GM21723 (cell line): Measurements from ENCODE around the gene TIMM21.

Source experiments
- ATAC-seq: cut with Tn5 transposase; IDR thresholded peaks from one replicate; pipeline ENCODE4 v1.9.1; 2021; ENCODE audit warnings: mild to moderate bottlenecking, moderate library complexity; ENCODE audit not compliant: unreplicated experiment

Gene TIMM21

GRCh38 chr18:74186661-74187060 lies 38.3 kb downstream of the TIMM21 start:
- ATAC-seq: no peak

- ATAC-seq: no peak
Measured at GRCh38 chr18:74190086-74190485, 41.8 kb downstream of the TIMM21 start.

GRCh38 chr18:74191577-74191976 lies 43.3 kb downstream of the TIMM21 start:
- no peak for ATAC-seq

DNA sequence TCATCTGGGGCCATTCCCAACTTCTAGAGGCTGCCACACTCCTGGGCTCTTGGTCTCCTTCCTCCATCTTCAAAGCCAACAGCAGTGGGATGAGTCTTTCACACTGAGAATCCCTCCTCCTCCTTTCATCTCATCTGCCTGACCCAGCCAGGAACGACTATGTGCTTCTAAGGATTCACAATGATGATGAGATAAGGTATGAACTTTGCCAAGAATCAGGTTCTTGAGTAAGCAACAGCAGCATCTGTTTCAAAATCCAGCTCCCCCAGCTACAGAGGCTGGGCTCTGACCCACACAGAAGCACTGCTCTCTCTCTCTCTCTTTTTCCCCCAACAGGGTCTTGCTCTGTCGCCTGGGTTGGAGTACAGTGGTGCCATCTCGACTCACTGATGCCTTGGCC lies 46.4 kb downstream of the TIMM21 start:
- no peak for ATAC-seq

DNA sequence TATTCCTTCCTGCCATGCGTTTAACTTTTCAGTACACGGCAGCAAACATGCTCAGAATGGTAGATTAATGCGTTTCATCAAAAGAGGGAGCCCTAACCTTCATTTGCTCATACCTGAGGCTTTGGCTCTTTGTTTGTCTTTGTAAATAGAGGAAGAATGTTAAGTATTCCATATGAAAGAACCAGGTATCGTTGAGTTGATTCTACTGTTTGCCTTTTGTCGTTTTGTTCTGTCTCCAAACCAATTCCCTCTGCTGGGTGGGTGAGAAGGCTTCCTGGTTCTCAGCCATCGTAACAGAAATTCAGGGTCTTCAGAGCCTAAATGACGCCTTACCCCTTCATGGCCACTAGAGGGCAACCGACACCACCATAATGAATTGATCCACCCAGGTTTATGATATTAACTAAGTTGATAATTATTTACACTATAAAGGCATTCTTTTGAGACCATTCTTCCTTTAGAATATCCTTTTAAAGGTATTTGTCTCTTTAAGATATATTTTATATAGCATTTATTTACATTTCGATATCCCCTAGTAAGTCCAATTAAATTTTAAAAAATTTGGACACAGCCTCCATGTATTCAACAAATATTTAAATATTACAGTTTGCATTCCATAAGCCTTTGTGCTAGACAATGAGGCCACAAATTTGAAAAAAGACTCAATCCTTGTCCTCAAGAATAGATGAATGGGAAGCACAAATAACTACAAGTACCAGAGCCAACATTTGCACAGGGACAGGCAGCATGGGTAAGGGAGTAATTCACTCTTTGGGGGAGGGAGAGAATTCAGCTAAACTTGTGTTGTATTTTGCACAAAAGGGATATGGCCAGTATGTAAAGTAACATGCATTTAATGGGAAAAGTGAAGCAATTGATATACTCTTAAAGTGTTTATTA lies 48.1 kb downstream of the TIMM21 start:
- ATAC-seq: peak; percentile 96

GRCh38 chr18:74197705-74198341 lies 49.5 kb downstream of the TIMM21 start:
- no peak for ATAC-seq

GRCh38 chr18:74198453-74198852 lies 50.1 kb downstream of the TIMM21 start:
- ATAC-seq: no peak

GRCh38 chr18:74200780-74201179 lies 52.5 kb downstream of the TIMM21 start:
- ATAC-seq: no peak

DNA sequence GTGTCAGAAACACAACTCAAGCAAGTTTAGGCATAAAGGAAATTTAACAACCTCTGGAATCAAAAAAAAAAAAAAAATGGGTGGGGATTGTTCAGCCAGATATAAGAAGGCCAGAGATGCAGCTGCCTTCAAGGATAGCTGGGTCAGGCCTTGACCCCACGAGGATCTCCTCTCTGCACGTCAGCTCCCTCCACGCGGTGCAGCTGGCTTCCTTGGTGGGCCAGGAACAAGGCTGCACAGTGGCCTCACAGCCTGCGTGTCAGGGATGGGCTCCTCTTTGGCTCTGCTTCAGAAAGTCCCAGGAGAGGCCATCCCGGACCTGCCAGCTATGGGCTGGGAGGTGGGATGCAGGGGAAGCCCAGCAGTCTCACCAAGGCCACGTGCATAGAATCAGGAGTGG lies 55.5 kb downstream of the TIMM21 start:
- no peak for ATAC-seq

GRCh38 chr18:74204526-74205152 lies 56.3 kb downstream of the TIMM21 start:
- ATAC-seq: no peak
